ENCODE data around the gene SLC5A5. TPM values are rescaled to one million over a fixed set of nuclear protein-coding genes. Genes with fewer than 3 reads are reported as not detected.

The SLC5A5 gene
- total RNA-seq = 1 to 10 TPM; 1.5 to 1.8 TPM

- POLR2A ChIA-PET = interaction anchor here (0.9 to 3.7 kb wide), 5 partner anchors 8 to 120 kb away, joined by 3 to 23 read pairs (median 4); partner anchors contain the start of genes FCHO1, JAK3 and RPL18A
- DNase-seq = peak; percentile 56
- CTCF ChIA-PET = interaction anchor here (1.1 to 4.8 kb wide), 4 partner anchors 12 to 125 kb away, joined by 7 to 62 read pairs (median 31); partner anchors contain the start of genes CCDC124 and RPL18A
Observed at GRCh38 chr19:17871878-17872250, at the start of gene SLC5A5. TSS of gene SLC5A5 (plus strand) at chr19:17871945. CDS start at chr19:17872320, 375 bp downstream.

DNA sequence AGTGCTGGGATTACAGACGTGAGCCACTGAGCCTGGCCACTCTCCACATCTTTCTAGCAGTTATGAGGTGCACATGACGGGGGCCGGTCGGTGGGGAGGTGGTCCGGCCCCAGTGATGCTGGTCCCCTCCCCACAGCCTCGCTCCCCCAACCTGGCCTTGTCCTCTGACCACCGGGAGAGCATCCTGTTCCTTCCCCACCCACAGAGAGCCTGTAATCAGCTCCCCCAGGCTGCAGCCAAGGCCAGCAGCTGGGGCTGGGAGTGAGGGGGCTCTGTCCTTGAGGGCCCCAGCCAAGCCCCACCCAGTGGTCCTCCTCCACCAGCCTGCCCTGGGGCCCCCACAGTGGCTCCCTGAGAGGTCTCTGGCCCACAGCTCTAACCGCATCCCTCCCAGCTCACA is 47.4 kb upstream of the SLC5A5 start:
- H3K36me3 Mint-ChIP-seq (ENCODE audit: low read depth) = peaks cover 18% of the 10 kb centered on the region
- no peak for DNase-seq
- H3K9me3 Mint-ChIP-seq (ENCODE audit: insufficient read depth) = no peaks in the 10 kb centered on the region
- no peak for ATAC-seq
- ChIA-PET CTCF (no interaction called here), POLR2A (interaction anchor here (1.0 to 1.4 kb wide), 5 partner anchors 11 to 35 kb away, joined by 3 read pairs; partner anchors contain the start of gene RPL18A)
- no peak overlapping the region for H3K27ac Mint-ChIP-seq
- no peak overlapping the region for H3K4me3 Mint-ChIP-seq
- H3K27me3 Mint-ChIP-seq (ENCODE audit: low read depth) = no peaks in the 10 kb centered on the region
- peaks cover 2% of the 10 kb centered on the region for H3K4me1 Mint-ChIP-seq (ENCODE audit: low read depth)

More at GRCh38 chr19:17871878-17872250, at the start of gene SLC5A5:
- no peaks in the 10 kb centered on the region for H3K27me3 Mint-ChIP-seq (ENCODE audit: low read depth)
- peaks cover 34% of the 10 kb centered on the region for H3K4me1 Mint-ChIP-seq (ENCODE audit: low read depth)
- peaks cover 4% of the 10 kb centered on the region for H3K36me3 Mint-ChIP-seq (ENCODE audit: low read depth)
- no peaks in the 10 kb centered on the region for H3K9me3 Mint-ChIP-seq (ENCODE audit: insufficient read depth)
- H3K4me3 Mint-ChIP-seq = peak within 1 kb of the TSS; percentile 86
- peak; percentile 43 for ATAC-seq
- peak within 1 kb of the TSS; percentile 84 for H3K27ac Mint-ChIP-seq

DNA sequence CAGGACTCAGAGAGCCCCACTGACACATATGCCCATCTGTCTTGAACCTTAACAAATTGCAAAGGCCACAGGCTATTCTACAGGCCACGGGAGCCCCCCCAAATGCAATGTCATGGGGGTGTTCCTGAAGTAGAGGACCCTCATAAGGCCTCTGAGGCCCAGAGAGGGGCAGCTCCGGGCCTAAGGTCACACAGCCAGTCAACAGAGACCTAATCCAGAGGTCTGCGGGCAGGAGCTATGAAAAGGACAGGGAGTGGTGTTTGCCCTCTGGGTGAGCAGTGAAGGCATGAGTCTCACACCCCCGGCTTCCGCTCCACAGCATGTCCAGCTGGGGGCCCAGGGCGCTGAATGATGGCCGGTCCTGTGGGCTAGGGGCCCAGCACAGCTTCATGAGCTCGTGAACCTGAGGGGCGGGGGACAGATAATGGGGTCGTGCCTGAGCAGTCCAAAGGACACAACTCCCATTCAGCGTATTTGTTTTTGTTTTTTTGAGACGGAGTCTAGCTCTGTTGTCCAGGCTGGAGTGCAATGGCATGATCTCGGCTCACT is 45.2 kb upstream of the SLC5A5 start:
- H3K36me3 Mint-ChIP-seq (ENCODE audit: low read depth) = peaks cover 35% of the 10 kb centered on the region
- DNase-seq (no peak), ATAC-seq (no peak)
- H3K27ac Mint-ChIP-seq = no peak overlapping the region
- no peaks in the 10 kb centered on the region for H3K27me3 Mint-ChIP-seq (ENCODE audit: low read depth)
- POLR2A ChIA-PET = no interaction called here
- no peak overlapping the region for H3K4me3 Mint-ChIP-seq
- H3K9me3 Mint-ChIP-seq (ENCODE audit: insufficient read depth) = no peaks in the 10 kb centered on the region
- H3K4me1 Mint-ChIP-seq (ENCODE audit: low read depth) = peaks cover 2% of the 10 kb centered on the region
- CTCF ChIA-PET = no interaction called here

DNA sequence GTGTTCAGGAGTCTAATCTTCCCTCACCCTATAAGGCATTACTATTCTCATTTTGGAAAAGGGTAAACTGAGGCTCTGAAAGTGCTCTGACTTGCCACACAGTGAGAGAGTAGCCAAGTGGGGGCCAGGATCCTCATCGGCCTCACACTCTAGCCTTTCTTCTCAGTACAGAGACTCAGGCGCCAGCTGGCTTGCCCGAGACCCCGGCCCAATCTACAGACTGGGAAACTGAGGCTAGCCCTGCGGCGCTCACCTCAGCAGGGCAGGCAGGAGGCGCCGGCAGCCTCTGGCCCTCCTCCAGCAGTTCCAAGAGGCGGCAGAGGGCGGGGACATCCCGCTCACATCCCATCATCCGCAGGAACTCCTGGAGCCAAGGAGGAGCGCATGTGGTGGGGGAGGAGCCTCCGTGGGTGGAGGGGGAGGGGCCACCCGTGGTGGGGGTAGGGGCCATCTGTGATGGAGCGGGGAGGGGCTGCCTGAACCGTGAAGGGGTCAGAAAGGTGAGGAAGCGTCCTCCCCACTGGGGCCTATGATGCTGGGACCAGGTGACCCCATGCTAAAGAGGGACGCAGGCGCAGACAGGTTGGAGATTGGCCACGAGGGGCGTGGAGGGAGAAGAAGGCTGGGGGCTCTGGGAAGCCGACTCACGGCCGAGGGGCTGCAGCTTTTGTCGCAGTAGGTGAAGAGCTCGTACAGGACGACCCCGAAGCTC is 41.7 kb upstream of the SLC5A5 start:
- H3K27me3 Mint-ChIP-seq (ENCODE audit: low read depth) = no peaks in the 10 kb centered on the region
- peaks cover 7% of the 10 kb centered on the region for H3K4me1 Mint-ChIP-seq (ENCODE audit: low read depth)

GRCh38 chr19:17830567-17831418 is 41.0 kb upstream of the SLC5A5 start:
- Mint-ChIP-seq H3K4me1 (ENCODE audit: low read depth) (peaks cover 14% of the 10 kb centered on the region), H3K4me3 (no peak overlapping the region), H3K9me3 (ENCODE audit: insufficient read depth) (peaks cover 6% of the 10 kb centered on the region), H3K36me3 (ENCODE audit: low read depth) (peaks cover 66% of the 10 kb centered on the region), H3K27me3 (ENCODE audit: low read depth) (no peaks in the 10 kb centered on the region), H3K27ac (no peak overlapping the region)
- ChIA-PET POLR2A (interaction anchor here (0.7 kb wide), 1 partner anchor 9 kb away, joined by 4 read pairs; the partner anchor contains the start of gene INSL3), CTCF (no interaction called here)
- ATAC-seq (peak; percentile 62), DNase-seq (peak; percentile 54)

More for the DNA sequence above, 41.7 kb upstream of the SLC5A5 start:
- CTCF ChIA-PET = no interaction called here
- Mint-ChIP-seq H3K4me3 (no peak overlapping the region), H3K9me3 (ENCODE audit: insufficient read depth) (peaks cover 6% of the 10 kb centered on the region), H3K27ac (no peak overlapping the region), H3K36me3 (ENCODE audit: low read depth) (peaks cover 61% of the 10 kb centered on the region)
- POLR2A ChIA-PET = no interaction called here
- no peak for ATAC-seq
- no peak for DNase-seq

DNA sequence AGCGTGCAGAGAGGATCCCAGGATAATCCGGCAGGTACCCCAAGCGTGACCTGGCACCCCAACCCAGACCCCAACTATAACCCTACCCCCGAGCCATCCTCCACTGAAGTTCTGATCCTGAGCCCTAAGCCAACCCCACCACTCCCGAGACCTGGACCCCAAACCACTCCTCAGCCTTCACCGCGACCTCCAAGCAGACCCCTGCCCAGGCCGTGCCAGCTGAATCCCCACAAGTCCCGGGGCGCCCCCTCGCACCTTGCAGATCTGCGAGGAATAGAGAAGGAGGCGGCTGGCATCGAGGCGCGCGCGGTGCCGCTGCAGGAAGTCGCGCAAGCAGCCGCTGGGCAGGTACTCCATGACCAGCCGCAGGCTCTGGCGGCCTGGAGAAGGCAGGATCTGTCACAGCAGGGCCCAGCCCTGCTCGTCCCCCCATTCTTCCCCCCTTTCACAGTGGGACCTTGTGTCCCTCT is 40.3 kb upstream of the SLC5A5 start:
- no peak for DNase-seq
- no peak for ATAC-seq
- Mint-ChIP-seq H3K4me3 (no peak overlapping the region), H3K27ac (no peak overlapping the region), H3K4me1 (ENCODE audit: low read depth) (peaks cover 14% of the 10 kb centered on the region), H3K27me3 (ENCODE audit: low read depth) (no peaks in the 10 kb centered on the region), H3K9me3 (ENCODE audit: insufficient read depth) (peaks cover 6% of the 10 kb centered on the region), H3K36me3 (ENCODE audit: low read depth) (peaks cover 71% of the 10 kb centered on the region)
- CTCF ChIA-PET = no interaction called here
- POLR2A ChIA-PET = interaction anchor here (0.7 kb wide), 1 partner anchor 10 kb away, joined by 4 read pairs; the partner anchor contains the start of gene INSL3

DNA sequence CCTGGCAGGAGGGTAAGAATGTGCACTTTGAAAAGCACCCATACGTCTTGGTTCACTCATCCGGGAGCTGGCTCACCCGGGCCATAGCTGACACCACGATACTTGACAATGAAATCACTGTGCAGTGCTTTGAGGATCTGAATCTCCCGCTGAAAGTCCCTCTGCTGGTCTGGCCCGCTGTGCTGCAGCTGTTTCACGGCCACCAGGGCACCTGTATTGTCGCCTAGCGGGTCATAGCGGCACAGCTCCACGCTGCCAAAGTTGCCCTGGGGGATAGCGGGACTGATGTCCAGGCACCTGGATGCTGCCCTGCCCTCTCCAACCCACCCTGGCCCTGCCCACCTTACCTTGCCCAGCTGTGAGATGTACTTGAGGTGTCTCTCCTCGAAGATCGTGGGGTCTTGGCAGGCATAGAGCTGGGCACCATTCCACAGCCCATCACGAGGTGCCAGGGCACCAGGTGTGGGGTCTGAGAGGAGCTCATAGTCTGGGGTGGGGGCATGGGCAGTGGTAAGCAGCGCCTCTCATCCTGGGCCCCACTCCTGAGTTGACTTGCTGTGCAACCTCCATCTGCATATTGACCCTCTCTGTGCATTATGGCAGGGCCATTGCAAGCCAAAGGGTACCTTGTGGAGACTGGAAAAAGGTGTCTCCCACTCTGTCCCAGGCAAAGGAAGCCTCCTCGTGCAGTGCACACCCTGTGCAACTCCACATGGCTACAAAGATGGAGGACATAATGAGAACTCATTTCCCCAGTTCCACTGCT is 39.1 kb upstream of the SLC5A5 start:
- Mint-ChIP-seq H3K36me3 (ENCODE audit: low read depth) (peaks cover 74% of the 10 kb centered on the region), H3K27ac (no peak overlapping the region), H3K4me3 (no peak overlapping the region), H3K27me3 (ENCODE audit: low read depth) (no peaks in the 10 kb centered on the region), H3K9me3 (ENCODE audit: insufficient read depth) (peaks cover 6% of the 10 kb centered on the region), H3K4me1 (ENCODE audit: low read depth) (peaks cover 14% of the 10 kb centered on the region)
- DNase-seq (no peak), ATAC-seq (no peak)
- ChIA-PET POLR2A (interaction anchor here (0.8 to 1.2 kb wide), 2 partner anchors 13 to 17 kb away, joined by 3 to 5 read pairs; no protein-coding TSS in a partner anchor), CTCF (no interaction called here)

DNA sequence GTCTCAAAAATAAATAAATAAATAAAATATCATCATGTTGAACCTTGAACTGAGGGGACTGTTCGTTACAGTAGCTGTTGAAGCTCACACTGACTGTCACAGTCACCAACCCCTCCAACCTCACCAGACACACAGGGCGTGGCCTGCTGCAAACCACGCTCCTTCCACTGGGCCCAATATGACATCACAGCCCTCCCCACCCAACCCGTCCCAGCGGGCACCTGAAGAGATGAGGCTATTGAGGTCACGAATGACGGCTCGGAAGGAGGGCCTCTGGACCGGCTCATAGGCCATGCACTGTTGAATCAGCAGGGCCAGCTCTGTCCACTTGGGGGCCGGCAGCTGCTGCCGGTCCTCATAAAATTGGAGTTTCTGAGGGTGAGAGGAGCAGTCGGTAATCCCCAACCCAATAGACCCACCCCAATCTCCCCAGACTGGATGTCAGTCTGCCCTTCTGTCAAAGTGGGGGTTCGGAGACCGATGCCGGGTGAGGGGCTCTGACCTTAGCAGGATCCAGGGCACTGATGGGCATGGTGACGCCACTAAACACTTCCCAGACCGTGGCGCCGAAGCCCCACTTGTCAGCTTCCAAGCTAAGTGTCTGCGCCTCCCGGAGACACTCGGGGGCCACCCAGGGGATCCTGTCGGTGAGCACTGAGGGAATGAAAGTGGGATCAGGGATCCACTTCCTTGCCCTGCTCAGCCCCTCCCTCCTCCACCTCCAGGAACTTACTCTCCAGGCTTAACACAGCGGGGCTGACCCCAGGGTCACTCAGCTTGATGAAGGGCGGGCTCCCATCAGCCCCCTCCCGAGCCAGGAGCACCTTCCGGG is 37.2 kb upstream of the SLC5A5 start:
- DNase-seq (no peak), ATAC-seq (no peak)
- no peak overlapping the region for H3K27ac Mint-ChIP-seq
- ChIA-PET POLR2A (interaction anchor here (1.3 to 2.5 kb wide), 2 partner anchors 10 to 12 kb away, joined by 3 to 12 read pairs; partner anchors contain the start of gene JAK3), CTCF (interaction anchor here (1.2 kb wide), 1 partner anchor 16 kb away, joined by 3 read pairs; no protein-coding TSS in a partner anchor)
- H3K4me3 Mint-ChIP-seq = no peak overlapping the region
- peaks cover 6% of the 10 kb centered on the region for H3K9me3 Mint-ChIP-seq (ENCODE audit: insufficient read depth)
- peaks cover 12% of the 10 kb centered on the region for H3K4me1 Mint-ChIP-seq (ENCODE audit: low read depth)
- no peaks in the 10 kb centered on the region for H3K27me3 Mint-ChIP-seq (ENCODE audit: low read depth)
- peaks cover 79% of the 10 kb centered on the region for H3K36me3 Mint-ChIP-seq (ENCODE audit: low read depth)

GRCh38 chr19:17835182-17836006 is 36.4 kb upstream of the SLC5A5 start:
- Mint-ChIP-seq H3K27ac (peak overlapping the region; percentile 51), H3K4me1 (ENCODE audit: low read depth) (peaks cover 12% of the 10 kb centered on the region), H3K27me3 (ENCODE audit: low read depth) (no peaks in the 10 kb centered on the region), H3K9me3 (ENCODE audit: insufficient read depth) (peaks cover 6% of the 10 kb centered on the region), H3K4me3 (no peak overlapping the region), H3K36me3 (ENCODE audit: low read depth) (peaks cover 79% of the 10 kb centered on the region)
- ChIA-PET POLR2A (interaction anchor here (1.2 to 2.5 kb wide), 3 partner anchors 11 to 22 kb away, joined by 3 to 12 read pairs (median 3); partner anchors contain the start of gene JAK3), CTCF (no interaction called here)
- no peak for ATAC-seq
- DNase-seq = no peak

DNA sequence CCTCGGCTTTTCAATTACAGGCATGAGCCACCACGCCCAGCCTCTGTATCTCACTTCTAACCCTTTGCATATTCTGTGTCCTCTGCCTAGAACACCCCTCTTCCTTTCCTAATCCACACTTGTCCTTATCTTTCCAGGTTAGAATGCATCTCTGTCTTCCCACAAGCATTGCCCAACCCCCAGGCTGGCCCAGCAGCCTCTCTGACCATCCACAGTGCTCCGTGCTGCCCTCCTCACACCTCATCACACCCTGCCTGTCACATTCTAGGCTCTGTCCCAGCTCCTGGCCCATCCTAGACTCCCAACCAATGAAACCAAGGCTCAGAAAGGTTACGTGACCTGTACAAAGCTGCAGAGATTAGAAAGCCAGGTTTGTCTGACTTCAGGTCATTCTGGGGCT is 35.2 kb upstream of the SLC5A5 start:
- ChIA-PET CTCF (no interaction called here), POLR2A (no interaction called here)
- peak overlapping the region; percentile 1 for H3K27ac Mint-ChIP-seq
- no peak for DNase-seq
- H3K4me1 Mint-ChIP-seq (ENCODE audit: low read depth) = peaks cover 15% of the 10 kb centered on the region
- peaks cover 82% of the 10 kb centered on the region for H3K36me3 Mint-ChIP-seq (ENCODE audit: low read depth)
- H3K27me3 Mint-ChIP-seq (ENCODE audit: low read depth) = no peaks in the 10 kb centered on the region
- no peak for ATAC-seq
- H3K4me3 Mint-ChIP-seq = no peak overlapping the region
- peaks cover 6% of the 10 kb centered on the region for H3K9me3 Mint-ChIP-seq (ENCODE audit: insufficient read depth)
